Measurements from ENCODE around the gene FAM89B. TPM values are rescaled to one million over a fixed set of nuclear protein-coding genes. Genes with fewer than 3 reads are reported as not detected.
A peak's percentile ranks its signal among the peaks of the same experiment; 100 is the strongest.

The FAM89B gene
- polyA plus RNA-seq, 1 donor (not counting 4 experiments of a cell fraction or from before 2014, with no cell fraction given) = 11.5 TPM

GRCh38 chr11:65558930-65559509, 13.3 kb upstream of the FAM89B start:
- FAIRE-seq (no peak), DNase-seq (ENCODE audit: low read depth, low spot score) (no peak)
- no peaks in the 10 kb centered on the region for H3K79me2 ChIP-seq (ENCODE audit: control insufficient read depth, insufficient read depth, low read length)
- H4K20me1 ChIP-seq (ENCODE audit: control insufficient read depth, extremely low read depth, insufficient read depth, low read length) = no peaks in the 10 kb centered on the region
- no peaks in the 10 kb centered on the region for H3K36me3 ChIP-seq (ENCODE audit: control insufficient read depth in 2 of 2, extremely low read depth in 1 of 2, insufficient read depth in 2 of 2, low read length in 2 of 2)
- peaks cover 51% of the 10 kb centered on the region for H3K4me1 ChIP-seq (ENCODE audit: control insufficient read depth, extremely low read depth, insufficient read depth, low read length)
- H3K27me3 ChIP-seq (ENCODE audit: control insufficient read depth, extremely low read depth, insufficient read depth, low read length) = no peaks in the 10 kb centered on the region
- dilution Hi-C loops (cut with MboI; ENCODE audit: extremely low pct_ligation_motif_present, low sequenced_read_pairs) = no loop called here
- H3K27ac ChIP-seq (ENCODE audit: control insufficient read depth, insufficient read depth, low read length) = peak overlapping the region; percentile 34
- H3K9ac ChIP-seq (ENCODE audit: control insufficient read depth, extremely low read depth, insufficient read depth, low read length) = peak overlapping the region; percentile 24
- no peak overlapping the region for H3K4me3 ChIP-seq (ENCODE audit: control insufficient read depth in 2 of 3, extremely low read depth in 1 of 3, insufficient read depth in 2 of 3, low read depth in 1 of 3, low read length in 3 of 3)
- peaks cover 2% of the 10 kb centered on the region for H3K9me1 ChIP-seq (ENCODE audit: control insufficient read depth, extremely low read depth, insufficient read depth, low read length)
- H2AFZ ChIP-seq (ENCODE audit: control insufficient read depth, low read length) = no peak overlapping the region
- no peak for TF ChIP-seq CTCF (optimal IDR thresholded peaks at IDR 0.05 in 1 of 3, IDR thresholded peaks at IDR 0.05 in 1 of 3, conservative IDR thresholded peaks at IDR 0.05 in 1 of 3; ENCODE audit: extremely low read depth in 1 of 3, insufficient read depth in 2 of 3, low read length in 3 of 3)
- TF ChIP-seq EZH2 (IDR thresholded peaks at IDR 0.05; ENCODE audit: low read length) = no peak
- peak overlapping the region; percentile 55 for H3K4me2 ChIP-seq (ENCODE audit: control insufficient read depth, extremely low read depth, insufficient read depth, low read depth, low read length)
- H3K9me3 ChIP-seq (ENCODE audit: control insufficient read depth, low read depth, low read length) = no peaks in the 10 kb centered on the region

- H3K79me2 ChIP-seq (ENCODE audit: control insufficient read depth, insufficient read depth, low read length) = no peaks in the 10 kb centered on the region
- H4K20me1 ChIP-seq (ENCODE audit: control insufficient read depth, extremely low read depth, insufficient read depth, low read length) = no peaks in the 10 kb centered on the region
- H3K9me3 ChIP-seq (ENCODE audit: control insufficient read depth, low read depth, low read length) = no peaks in the 10 kb centered on the region
- peaks cover 51% of the 10 kb centered on the region for H3K4me1 ChIP-seq (ENCODE audit: control insufficient read depth, extremely low read depth, insufficient read depth, low read length)
- FAIRE-seq (peak; percentile 36), DNase-seq (ENCODE audit: low read depth, low spot score) (no peak)
- H3K4me3 ChIP-seq (ENCODE audit: control insufficient read depth in 2 of 3, extremely low read depth in 1 of 3, insufficient read depth in 2 of 3, low read depth in 1 of 3, low read length in 3 of 3) = no peak overlapping the region
- H3K36me3 ChIP-seq (ENCODE audit: control insufficient read depth in 2 of 2, extremely low read depth in 1 of 2, insufficient read depth in 2 of 2, low read length in 2 of 2) = no peaks in the 10 kb centered on the region
- no peak overlapping the region for H2AFZ ChIP-seq (ENCODE audit: control insufficient read depth, low read length)
- no peak overlapping the region for H3K9ac ChIP-seq (ENCODE audit: control insufficient read depth, extremely low read depth, insufficient read depth, low read length)
- dilution Hi-C loops (cut with MboI; ENCODE audit: extremely low pct_ligation_motif_present, low sequenced_read_pairs) = no loop called here
- no peaks in the 10 kb centered on the region for H3K27me3 ChIP-seq (ENCODE audit: control insufficient read depth, extremely low read depth, insufficient read depth, low read length)
- H3K9me1 ChIP-seq (ENCODE audit: control insufficient read depth, extremely low read depth, insufficient read depth, low read length) = peaks cover 2% of the 10 kb centered on the region
- TF ChIP-seq EZH2 (IDR thresholded peaks at IDR 0.05; ENCODE audit: low read length) = no peak
- peak overlapping the region; percentile 29 for H3K27ac ChIP-seq (ENCODE audit: control insufficient read depth, insufficient read depth, low read length)
- H3K4me2 ChIP-seq (ENCODE audit: control insufficient read depth, extremely low read depth, insufficient read depth, low read depth, low read length) = peak overlapping the region; percentile 55
Measured at GRCh38 chr11:65559535-65559934, 12.8 kb upstream of the FAM89B start.

Data from keratinocyte (primary cell).